HG03135 (cell line): ENCODE data around the gene TSHZ3.

Experiments used
- ATAC-seq: cut with Tn5 transposase; IDR thresholded peaks from one replicate; pipeline ENCODE4 v1.9.1; 2021; ENCODE audit warnings: mild to moderate bottlenecking, moderate library complexity; ENCODE audit not compliant: unreplicated experiment

TSHZ3 gene

GRCh38 chr19:31252441-31252840 lies 96.8 kb downstream of the TSHZ3 start:
- ATAC-seq: no peak

GRCh38 chr19:31249217-31249616 lies 100.0 kb downstream of the TSHZ3 start:
- no peak for ATAC-seq

- no peak for ATAC-seq
These were observed 113.4 kb downstream of the TSHZ3 start for GRCh38 chr19:31235806-31236205.

GRCh38 chr19:31233295-31233800 lies 115.9 kb downstream of the TSHZ3 start:
- ATAC-seq: no peak

- no peak for ATAC-seq
These were observed 116.4 kb downstream of the TSHZ3 start for GRCh38 chr19:31232871-31233270.

- no peak for ATAC-seq
These were observed 117.1 kb downstream of the TSHZ3 start for GRCh38 chr19:31232180-31232579.

GRCh38 chr19:31231237-31231636 lies 118.0 kb downstream of the TSHZ3 start:
- ATAC-seq: no peak

GRCh38 chr19:31226151-31226935 lies 122.9 kb downstream of the TSHZ3 start:
- no peak for ATAC-seq
